Nephron progenitor cell (in vitro differentiated cells): ENCODE data around the gene WDFY3.

ENCODE experiments used
- DNase-seq: peaks from one replicate; pipeline ENCODE4 v3.0.0; 2021
- H3K27ac Mint-ChIP-seq: 2 replicates; pipeline ENCODE4 v1.8.0; 2021; ENCODE audit warnings: mild to moderate bottlenecking, moderate library complexity, mixed read lengths
- H3K27me3 Mint-ChIP-seq: 2 replicates; pipeline ENCODE4 v1.8.0; 2021; ENCODE audit warnings: mild to moderate bottlenecking, low read depth, mixed read lengths; ENCODE audit not compliant: poor library complexity
- H3K36me3 Mint-ChIP-seq: 2 replicates; pipeline ENCODE4 v1.8.0; 2021; ENCODE audit warnings: low read depth, mixed read lengths
- H3K4me1 Mint-ChIP-seq: 2 replicates; pipeline ENCODE4 v1.8.0; 2021; ENCODE audit warnings: mixed read lengths
- H3K4me3 Mint-ChIP-seq: 2 replicates; pipeline ENCODE4 v1.8.0; 2021; ENCODE audit warnings: mild to moderate bottlenecking, moderate library complexity, mixed read lengths
- H3K9me3 Mint-ChIP-seq: 2 replicates; pipeline ENCODE4 v1.8.0; 2021; ENCODE audit warnings: mild to moderate bottlenecking, moderate library complexity, mixed read lengths
- CTCF ChIP-seq: fragments of 200-600 bp; sonication (generic); IDR thresholded peaks from 2 replicates; pipeline ENCODE4 v1.5.0; 2021; ENCODE audit warnings: antibody characterized with exemption

The WDFY3 gene

GRCh38 chr4:84792366-84793301, 173.9 kb downstream of the WDFY3 start:
- Mint-ChIP-seq H3K4me1 (peaks cover 5% of the 10 kb centered on the region), H3K27ac (no peak overlapping the region), H3K36me3 (peaks cover 49% of the 10 kb centered on the region), H3K27me3 (no peaks in the 10 kb centered on the region), H3K4me3 (no peak overlapping the region), H3K9me3 (no peaks in the 10 kb centered on the region)
- DNase-seq = no peak
- no peak for TF ChIP-seq CTCF

GRCh38 chr4:84790769-84791565, 175.5 kb downstream of the WDFY3 start:
- no peak overlapping the region for H3K27ac Mint-ChIP-seq
- H3K4me1 Mint-ChIP-seq = no peaks in the 10 kb centered on the region
- H3K9me3 Mint-ChIP-seq = no peaks in the 10 kb centered on the region
- no peaks in the 10 kb centered on the region for H3K27me3 Mint-ChIP-seq
- no peak overlapping the region for H3K4me3 Mint-ChIP-seq
- no peak for TF ChIP-seq CTCF
- no peak for DNase-seq
- H3K36me3 Mint-ChIP-seq = peaks cover 50% of the 10 kb centered on the region

GRCh38 chr4:84786478-84786877, 180.0 kb downstream of the WDFY3 start:
- no peak for DNase-seq
- H3K36me3 Mint-ChIP-seq = peaks cover 35% of the 10 kb centered on the region
- no peak overlapping the region for H3K4me3 Mint-ChIP-seq
- H3K27me3 Mint-ChIP-seq = no peaks in the 10 kb centered on the region
- H3K27ac Mint-ChIP-seq = no peak overlapping the region
- no peaks in the 10 kb centered on the region for H3K9me3 Mint-ChIP-seq
- no peak for TF ChIP-seq CTCF
- H3K4me1 Mint-ChIP-seq = no peaks in the 10 kb centered on the region

GRCh38 chr4:84782517-84782916, 184.0 kb downstream of the WDFY3 start:
- Mint-ChIP-seq H3K36me3 (peaks cover 31% of the 10 kb centered on the region), H3K9me3 (no peaks in the 10 kb centered on the region), H3K4me1 (no peaks in the 10 kb centered on the region), H3K27me3 (no peaks in the 10 kb centered on the region), H3K27ac (no peak overlapping the region), H3K4me3 (no peak overlapping the region)
- no peak for TF ChIP-seq CTCF
- no peak for DNase-seq

- peak overlapping the region; percentile 81 for H3K27ac Mint-ChIP-seq
- no peaks in the 10 kb centered on the region for H3K9me3 Mint-ChIP-seq
- no peak for DNase-seq
- no peak overlapping the region for H3K4me3 Mint-ChIP-seq
- no peaks in the 10 kb centered on the region for H3K27me3 Mint-ChIP-seq
- peaks cover 26% of the 10 kb centered on the region for H3K36me3 Mint-ChIP-seq
- no peaks in the 10 kb centered on the region for H3K4me1 Mint-ChIP-seq
- no peak for TF ChIP-seq CTCF
Observed at GRCh38 chr4:84780719-84781118, 185.8 kb downstream of the WDFY3 start.
